Measurements from ENCODE around the gene RIC1. TPM values are rescaled to one million over a fixed set of nuclear protein-coding genes. Genes with fewer than 3 reads are reported as not detected.

Gene RIC1
- total RNA-seq, 2 experiments from 2014 or later, result 24.7 to 26.3 TPM

- no peak overlapping the region for H3K27ac Mint-ChIP-seq
- Histone ChIP-seq H3K9me3 (ENCODE audit: control insufficient read depth in 1 of 2, insufficient read depth in 1 of 2, low read length in 2 of 2) (peaks cover 0 to 20% of the 10 kb centered on the region in 2 experiments), H3K36me3 (ENCODE audit: insufficient read depth, low read length) (no peaks in the 10 kb centered on the region), H3K4me3 (ENCODE audit: low read length) (no peak overlapping the region), H3K4me1 (ENCODE audit: insufficient read depth, low read length) (peaks cover 8% of the 10 kb centered on the region), H3K27ac (ENCODE audit: low read depth in 1 of 2, low read length in 2 of 2) (no peak overlapping the region), H3K27me3 (ENCODE audit: control insufficient read depth in 1 of 2, insufficient read depth in 2 of 2, low read length in 2 of 2) (no peaks in the 10 kb centered on the region)
- no peaks in the 10 kb centered on the region for H3K27me3 Mint-ChIP-seq
- H3K4me3 Mint-ChIP-seq, result no peak overlapping the region
- intact Hi-C loops (cut with DNase I, micrococcal nuclease), result no loop called here
- H3K4me1 Mint-ChIP-seq (ENCODE audit: low read depth), result peaks cover 71% of the 10 kb centered on the region
- ChIA-PET CTCF (no interaction called here), POLR2A (no interaction called here)
- TF ChIP-seq CTCF (IDR thresholded peaks at IDR 0.05), result no peak
- peaks cover 17% of the 10 kb centered on the region for H3K9me3 Mint-ChIP-seq
- peaks cover 42% of the 10 kb centered on the region for H3K36me3 Mint-ChIP-seq (ENCODE audit: low read depth)
- ATAC-seq (ENCODE audit: poor library complexity), result no peak
- no peak for DNase-seq
Observed at GRCh38 chr9:5635390-5635789, 6.5 kb downstream of the RIC1 start.

- Mint-ChIP-seq H3K4me3 (no peak overlapping the region), H3K4me1 (ENCODE audit: low read depth) (peaks cover 63% of the 10 kb centered on the region), H3K27ac (no peak overlapping the region), H3K9me3 (peaks cover 18% of the 10 kb centered on the region), H3K36me3 (ENCODE audit: low read depth) (peaks cover 70% of the 10 kb centered on the region), H3K27me3 (no peaks in the 10 kb centered on the region)
- Histone ChIP-seq H3K4me3 (ENCODE audit: low read length) (no peak overlapping the region), H3K27me3 (ENCODE audit: control insufficient read depth in 1 of 2, insufficient read depth in 2 of 2, low read length in 2 of 2) (no peaks in the 10 kb centered on the region), H3K9me3 (ENCODE audit: control insufficient read depth in 1 of 2, insufficient read depth in 1 of 2, low read length in 2 of 2) (peaks cover 5 to 23% of the 10 kb centered on the region in 2 experiments), H3K36me3 (ENCODE audit: insufficient read depth, low read length) (no peaks in the 10 kb centered on the region), H3K4me1 (ENCODE audit: insufficient read depth, low read length) (peaks cover 14% of the 10 kb centered on the region), H3K27ac (ENCODE audit: low read depth in 1 of 2, low read length in 2 of 2) (no peak overlapping the region)
- no peak for ATAC-seq (ENCODE audit: poor library complexity)
- ChIA-PET CTCF (no interaction called here), POLR2A (interaction anchor here (0.5 kb wide), 1 partner anchor 729 kb away, joined by 3 read pairs; no protein-coding TSS in a partner anchor)
- no peak for TF ChIP-seq CTCF (IDR thresholded peaks at IDR 0.05)
- intact Hi-C loops (cut with DNase I, micrococcal nuclease), result no loop called here
- DNase-seq, result no peak
Observed at GRCh38 chr9:5639816-5640215, 10.9 kb downstream of the RIC1 start.

- ChIA-PET CTCF (no interaction called here), POLR2A (no interaction called here)
- H3K36me3 ChIP-seq (ENCODE audit: insufficient read depth, low read length), result no peaks in the 10 kb centered on the region
- peaks cover 75% of the 10 kb centered on the region for H3K4me1 Mint-ChIP-seq (ENCODE audit: low read depth)
- peaks cover 5 to 20% of the 10 kb centered on the region in 2 experiments for H3K9me3 ChIP-seq (ENCODE audit: control insufficient read depth in 1 of 2, insufficient read depth in 1 of 2, low read length in 2 of 2)
- H3K4me3 ChIP-seq (ENCODE audit: low read length), result no peak overlapping the region
- no peaks in the 10 kb centered on the region for H3K27me3 ChIP-seq (ENCODE audit: control insufficient read depth in 1 of 2, insufficient read depth in 2 of 2, low read length in 2 of 2)
- intact Hi-C loops (cut with DNase I, micrococcal nuclease), result no loop called here
- no peak for TF ChIP-seq CTCF (IDR thresholded peaks at IDR 0.05)
- peaks cover 18% of the 10 kb centered on the region for H3K9me3 Mint-ChIP-seq
- H3K27ac ChIP-seq (ENCODE audit: low read depth in 1 of 2, low read length in 2 of 2), result no peak overlapping the region
- no peak for DNase-seq
- no peaks in the 10 kb centered on the region for H3K27me3 Mint-ChIP-seq
- H3K36me3 Mint-ChIP-seq (ENCODE audit: low read depth), result peaks cover 75% of the 10 kb centered on the region
- no peak overlapping the region for H3K27ac Mint-ChIP-seq
- ATAC-seq (ENCODE audit: poor library complexity), result no peak
- peaks cover 11% of the 10 kb centered on the region for H3K4me1 ChIP-seq (ENCODE audit: insufficient read depth, low read length)
- H3K4me3 Mint-ChIP-seq, result no peak overlapping the region
Observed at GRCh38 chr9:5642170-5642569, 13.3 kb downstream of the RIC1 start.
